Heart left ventricle (tissue), 16 donors: ENCODE results near the gene PGBD5. TPM values are rescaled to one million over a fixed set of nuclear protein-coding genes. Genes with fewer than 3 reads are reported as not detected.

Source experiments
- ATAC-seq, 4 donors: fragments of 200-7000 bp; cut with Tn5 transposase; one replicate each; pipeline ENCODE4 v1.9.1; 2020 to 2022; ENCODE audit warnings: moderate library complexity in 4 of 4, mild to moderate bottlenecking in 3 of 4, moderate number of reproducible peaks in 1 of 4
- DNase-seq, 5 donors: peaks; one replicate each; pipeline ENCODE4 v3.0.0-alpha.2; 2020
- H3K27ac ChIP-seq, 12 donors: fragments of 200-600 bp; sonication (generic) in 4 of 12; one replicate each; pipeline versions ENCODE4 v1.5.0 to v1.8.0; 2016 to 2022; ENCODE audit warnings: mild to moderate bottlenecking in 2 of 12
- H3K27me3 ChIP-seq, 9 donors: fragments of 200-600 bp; sonication (generic) in 2 of 9; one replicate each; pipeline versions ENCODE4 v1.5.1 to v1.8.0; 2016 to 2022; ENCODE audit warnings: mild to moderate bottlenecking in 3 of 9
- H3K36me3 ChIP-seq, 9 donors: fragments of 200-600 bp; sonication (generic) in 2 of 9; one replicate each; pipeline versions ENCODE4 v1.5.0 to v1.8.0; 2018 to 2022; ENCODE audit warnings: mild to moderate bottlenecking in 2 of 9
- H3K4me1 ChIP-seq, 12 donors: fragments of 200-600 bp; sonication (generic) in 4 of 12; one replicate each; pipeline versions ENCODE4 v1.5.0 to v1.8.0; 2016 to 2022; ENCODE audit warnings: mild to moderate bottlenecking in 3 of 12
- H3K4me3 ChIP-seq, 12 donors: fragments of 200-600 bp; sonication (generic) in 4 of 12; one replicate each; pipeline versions ENCODE4 v1.5.0 to v1.8.0; 2017 to 2022; ENCODE audit warnings: mild to moderate bottlenecking in 9 of 12, moderate library complexity in 4 of 12
- H3K9me3 ChIP-seq, 12 donors: fragments of 200-600 bp; sonication (generic) in 4 of 12; one replicate each; pipeline versions ENCODE4 v1.5.0 to v1.8.0; 2016 to 2022; ENCODE audit warnings: mild to moderate bottlenecking in 1 of 12
- CTCF ChIP-seq, 12 donors: fragments of 200-600 bp; sonication (generic) in 4 of 12; IDR thresholded peaks; one replicate each; pipeline versions ENCODE4 v1.5.0 to v1.8.0; 2018 to 2022; ENCODE audit warnings: antibody characterized with exemption in 12 of 12, mild to moderate bottlenecking in 5 of 12
- POLR2A ChIP-seq, 2 donors: fragments of 450-650 bp; IDR thresholded peaks; one replicate each; pipeline ENCODE4 v1.6.1; 2017; ENCODE audit warnings: antibody characterized with exemption in 2 of 2, mild to moderate bottlenecking in 2 of 2, moderate library complexity in 2 of 2
- WGBS, 4 donors: extraction: QIAGEN DNeasy Blood & Tissue Kit in 2 of 4; methylation state at CpG; one replicate each; pipeline versions ENCODE4 v1.1.5 to v1.1.7; 2013 to 2018; 5-methylcytosine and 5-hydroxymethylcytosine counted together
- intact Hi-C, 10 donors: fragments of 100-400 bp; cut with DNase I; formaldehyde crosslinking; loops; one replicate each; pipeline versions ENCODE4 v1.11.1 to v1.14.2; 2022
- polyA plus RNA-seq, 2 donors: library from polyadenylated mRNA; stranded (reverse); fragments of 200-250 nt; gene quantifications; one replicate each; pipeline ENCODE4 v1.2.3, GENCODE V29; 2013
- total RNA-seq, 9 donors: library from RNA; depleted of rRNA in 2 of 9; stranded (reverse); fragments of >200 nt in 2 of 9; fragmentation: NEBNext Ultra II Directional in 3 of 9; extraction: Animal tissue kit (Norgen Biotek cat#: 25700) in 3 of 9; gene quantifications; one replicate each; pipeline versions ENCODE4 v1.1.0 to v1.2.4, GENCODE V29; 2016 to 2023
- donor health status: ischemic (EF 13 %, LVEDD 7.1; RV severe dilation, severe dysfunction).
- donor health status: healthy with polysubstance abuse.
- donor health status: DM: no; HTN: yes; CAD: no.
- donor health status: DM: no; HTN: no; CAD: no.
- donor health status: ischemic (EF 25% LVEDD 6.9; RV normal size, moderate dysfunction).
- donor health status: ischemic (EF 25% LVEDD 5.7; RV mildly dilated, moderate dysfunction).
- donor health status: healthy.
- donor health status: DM: yes; HTN: yes; CAD: no.
- donor health status: ischemic (EF 35%, LVEDD 5.7; RV mildly dilated, moderate dysfunction).
- donor health status: nonischemic (EF 11% LVEDD 7.7; RV severe dilation, severe dysfunction).
- donor health status: DM: yes; HTN: yes; CAD: no.
- donor health status: PGD.
- donor health status: ischemic (EF 29% LVEDD 5.4; RV normal size, mild dysfunction).
- donor health status: nonischemic (EF 23%, LVEDD 6.1; RV moderate dilation, normal function).

Gene PGBD5
- total and polyA plus RNA-seq, 11 donors: 1.3 to 16.1 (median 6.3) TPM

GRCh38 chr1:230271300-230272035 lies 154.7 kb downstream of the PGBD5 start:
- TF ChIP-seq POLR2A (IDR thresholded peaks at IDR 0.05) (no peak), CTCF (IDR thresholded peaks at IDR 0.05) (no peak)
- peak overlapping the region in 7 of 12 donors; percentile 2 to 59 (median 36) for H3K27ac ChIP-seq
- no peaks in the 10 kb centered on the region for H3K27me3 ChIP-seq
- intact Hi-C loops: no loop called here
- H3K9me3 ChIP-seq: no peaks in the 10 kb centered on the region
- WGBS, 4 donors: 90 to 93% (median 91%) methylated on average over 20 of the region's 20 CpGs
- no peak overlapping the region for H3K4me3 ChIP-seq
- no peak for ATAC-seq
- DNase-seq: no peak
- H3K4me1 ChIP-seq: peaks cover 0 to 35% (median 17%) of the 10 kb centered on the region in 12 donors
- H3K36me3 ChIP-seq: peaks cover 0 to 39% (median 23%) of the 10 kb centered on the region in 9 donors

- no peak overlapping the region for H3K4me3 ChIP-seq
- ATAC-seq: peak; percentile 25 to 75 (median 34)
- DNase-seq: no peak
- H3K27ac ChIP-seq: peak overlapping the region in 11 of 12 donors; percentile 2 to 71 (median 36)
- intact Hi-C loops: no loop called here
- H3K27me3 ChIP-seq: no peaks in the 10 kb centered on the region
- peaks cover 0 to 38% (median 21%) of the 10 kb centered on the region in 9 donors for H3K36me3 ChIP-seq
- H3K4me1 ChIP-seq: peaks cover 0 to 35% (median 17%) of the 10 kb centered on the region in 12 donors
- TF ChIP-seq CTCF (IDR thresholded peaks at IDR 0.05) (no peak), POLR2A (IDR thresholded peaks at IDR 0.05) (no peak)
- WGBS, 4 donors: 30 to 40% (median 36%) methylated on average over 14 of the region's 14 CpGs
- H3K9me3 ChIP-seq: no peaks in the 10 kb centered on the region
Observed at GRCh38 chr1:230270559-230271281, 155.4 kb downstream of the PGBD5 start.

- DNase-seq (no peak), ATAC-seq (no peak)
- Histone ChIP-seq H3K4me3 (no peak overlapping the region), H3K27me3 (no peaks in the 10 kb centered on the region), H3K36me3 (peaks cover 0 to 38% (median 20%) of the 10 kb centered on the region in 9 donors), H3K27ac (peak overlapping the region in 10 of 12 donors; percentile 2 to 71 (median 38)), H3K9me3 (no peaks in the 10 kb centered on the region), H3K4me1 (peaks cover 0 to 35% (median 17%) of the 10 kb centered on the region in 12 donors)
- 80 to 90% (median 88%) methylated on average over 1 of the region's 1 CpG for WGBS, 4 donors
- no peak for TF ChIP-seq POLR2A (IDR thresholded peaks at IDR 0.05)
- no peak for TF ChIP-seq CTCF (IDR thresholded peaks at IDR 0.05)
- intact Hi-C loops: no loop called here
Observed at GRCh38 chr1:230270185-230270558, 156.0 kb downstream of the PGBD5 start.
